HepG2 (cell line): ENCODE data around the gene GNAS-AS1. TPM values are rescaled to one million over a fixed set of nuclear protein-coding genes. Genes with fewer than 3 reads are reported as not detected.

Experiments
- ATAC-seq: fragments of 200-7000 bp; cut with Tn5 transposase; 3 replicates; pipeline ENCODE4 v1.9.1; 2020; ENCODE audit warnings: mild to moderate bottlenecking, moderate library complexity
- BruUV-seq: library from RNA; stranded (reverse); fragments of 400-500 nt; replicated peaks from 2 replicates; lab custom pipeline; 2021; lab: Mats Ljungman, UMichigan
- CTCF ChIA-PET: fragments of 300-600 bp; formaldehyde crosslinking; extraction: SDS; loops from one replicate; lab custom pipeline; 2021; ENCODE audit warnings: low total read pairs, inconsistent platforms, low intra/inter-chr PET ratio; lab: Yijun Ruan, JAX
- POLR2A ChIA-PET: fragments of 350-600 bp; sonication (Branson Sonifier 250); formaldehyde crosslinking; loops from one replicate; lab custom pipeline; 2020; ENCODE audit warnings: antibody characterized with exemption, inconsistent platforms; lab: Yijun Ruan, JAX
- DNase-seq: peaks from one replicate; pipeline ENCODE4 v3.0.0-alpha.2; 2015; ENCODE audit warnings: low spot score
- FAIRE-seq: peaks from 3 replicates; lab custom pipeline; 2011; peaks lifted over from hg19 to GRCh38; lab: Jason Lieb, UNC
- H2AFZ ChIP-seq: one replicate; pipeline ENCODE4 v1.6.1; 2011; ENCODE audit warnings: low read length, inconsistent platforms
- H3K27ac ChIP-seq: fragments of 300-600 bp; 3 replicates; pipeline ENCODE4 v1.8.0; 2011; ENCODE audit warnings: mixed run types, mild to moderate bottlenecking, mixed read lengths, low read length, inconsistent platforms; ENCODE audit not compliant: insufficient read depth; ENCODE audit errors: extremely low read length
- H3K27me3 ChIP-seq, 2 experiments: fragments of 200-600 bp in 1 of 2; 2 replicates in 1 of 2; 3 replicates in 1 of 2; pipeline versions ENCODE4 v1.6.0 to v1.8.0; 2011; ENCODE audit warnings: low read length in 2 of 2, mild to moderate bottlenecking in 2 of 2, moderate library complexity in 2 of 2, inconsistent platforms in 1 of 2; ENCODE audit not compliant: insufficient read depth in 2 of 2, control insufficient read depth in 1 of 2
- H3K36me3 ChIP-seq, 2 experiments: fragments of 200-600 bp in 1 of 2; replicated peaks in 1 of 2; 2 replicates in 1 of 2; 3 replicates in 1 of 2; pipeline versions ENCODE4 v1.5.1 to v1.8.0; 2011; ENCODE audit warnings: low read length in 2 of 2, inconsistent platforms in 1 of 2; ENCODE audit not compliant: insufficient read depth in 2 of 2, control insufficient read depth in 1 of 2
- H3K4me1 ChIP-seq: 2 replicates; pipeline ENCODE4 v1.5.1; 2012; ENCODE audit warnings: low read length, inconsistent platforms; ENCODE audit not compliant: insufficient read depth
- H3K4me2 ChIP-seq: 2 replicates; pipeline ENCODE4 v1.6.0; 2011; ENCODE audit warnings: low read depth, low read length, inconsistent platforms
- H3K4me3 ChIP-seq, 3 experiments: fragments of 200-600 bp in 1 of 3; sonication (generic), shearing (Covaris generic) in 1 of 3; replicated peaks in 1 of 3; 2 replicates each; pipeline ENCODE4 v1.5.1; 2011 to 2016; ENCODE audit warnings: low read length in 3 of 3, inconsistent platforms in 2 of 3, low read depth in 2 of 3, mild to moderate bottlenecking in 2 of 3, control low read depth in 1 of 3, mixed read lengths in 1 of 3; ENCODE audit not compliant: insufficient read depth in 1 of 3
- H3K79me2 ChIP-seq: one replicate; pipeline ENCODE4 v1.6.1; 2011; ENCODE audit warnings: low read length, inconsistent platforms; ENCODE audit not compliant: insufficient read depth
- H3K9ac ChIP-seq: 2 replicates; pipeline ENCODE4 v1.6.0; 2011; ENCODE audit warnings: mild to moderate bottlenecking, low read depth, low read length, inconsistent platforms; ENCODE audit not compliant: insufficient read depth
- H3K9me3 ChIP-seq: 2 replicates; pipeline ENCODE4 v1.5.1; 2012; ENCODE audit warnings: mild to moderate bottlenecking, low read length
- H4K20me1 ChIP-seq: 2 replicates; pipeline ENCODE4 v1.6.0; 2011; ENCODE audit warnings: inconsistent platforms, mild to moderate bottlenecking, low read length, moderate library complexity; ENCODE audit not compliant: insufficient read depth
- ELF1 ChIP-seq: sonication (generic); formaldehyde crosslinking; IDR thresholded peaks from 2 replicates; pipeline ENCODE4 v1.4.0; 2020; ENCODE audit warnings: missing genetic modification reagents
- HIVEP1 ChIP-seq: sonication (generic); formaldehyde crosslinking; IDR thresholded peaks from 2 replicates; pipeline ENCODE4 v1.4.0; 2020; ENCODE audit warnings: mild to moderate bottlenecking, missing genetic modification reagents
- KDM6A ChIP-seq: IDR thresholded peaks from 2 replicates; pipeline ENCODE4 v1.6.1; 2016; ENCODE audit warnings: low read depth
- KLF12 ChIP-seq: sonication (generic); formaldehyde crosslinking; IDR thresholded peaks from 2 replicates; pipeline ENCODE4 v1.4.0; 2020; ENCODE audit warnings: missing genetic modification reagents, borderline replicate concordance
- NPAS2 ChIP-seq: sonication (generic); formaldehyde crosslinking; IDR thresholded peaks from 2 replicates; pipeline ENCODE4 v1.8.0; 2022; ENCODE audit warnings: mild to moderate bottlenecking, missing genetic modification reagents, borderline replicate concordance
- NR2F1 ChIP-seq, 2 experiments: fragments of 450-650 bp in 1 of 2; formaldehyde crosslinking in 1 of 2; IDR thresholded peaks; 2 replicates each; pipeline versions ENCODE4 v1.5.0 to v1.6.1; 2016 to 2020; ENCODE audit warnings: mild to moderate bottlenecking in 1 of 2, missing compliant biosample characterization in 1 of 2, missing genetic modification reagents in 1 of 2, moderate library complexity in 1 of 2
- RFX5 ChIP-seq: IDR thresholded peaks from 2 replicates; pipeline ENCODE4 v1.6.1; 2011; ENCODE audit warnings: low read depth, low read length, improper control_type of control experiment
- SKI ChIP-seq: fragments of 450-650 bp; IDR thresholded peaks from one replicate; pipeline ENCODE4 v1.6.1; 2018; ENCODE audit warnings: mild to moderate bottlenecking; ENCODE audit not compliant: partially characterized antibody
- SNAPC2 ChIP-seq: sonication (generic); formaldehyde crosslinking; IDR thresholded peaks from 2 replicates; pipeline ENCODE4 v1.8.1; 2022; ENCODE audit warnings: mild to moderate bottlenecking, missing genetic modification reagents
- ZKSCAN1 ChIP-seq: fragments of 150-350 bp; IDR thresholded peaks from 2 replicates; pipeline ENCODE4 v1.6.1; 2014; ENCODE audit warnings: low read length
- ZNF496 ChIP-seq: sonication (generic); formaldehyde crosslinking; IDR thresholded peaks from 2 replicates; pipeline ENCODE4 v1.8.1; 2023; ENCODE audit warnings: mild to moderate bottlenecking, moderate library complexity, missing genetic modification reagents; ENCODE audit not compliant: insufficient replicate concordance
- ZNF543 ChIP-seq: sonication (generic); formaldehyde crosslinking; IDR thresholded peaks from 2 replicates; pipeline ENCODE4 v1.4.0; 2020; ENCODE audit warnings: mild to moderate bottlenecking, missing genetic modification reagents
- ZSCAN20 ChIP-seq: sonication (generic); formaldehyde crosslinking; IDR thresholded peaks from 2 replicates; pipeline ENCODE4 v1.4.0; 2020; ENCODE audit warnings: missing genetic modification reagents, mild to moderate bottlenecking, borderline replicate concordance
- WGBS: methylation state at CpG from one replicate; pipeline ENCODE4 v1.1.6; 2017; ENCODE audit warnings: low lambda C conversion rate; 5-methylcytosine and 5-hydroxymethylcytosine counted together
- in situ Hi-C: cut with HindIII; loops from 2 replicates; pipeline ENCODE4 v1.10.0; 2017; ENCODE audit warnings: low pct_unique_long_range_greater_than_20kb; ENCODE audit not compliant: extremely low pct_ligation_motif_present
- intact Hi-C: fragments of 100-400 bp; cut with micrococcal nuclease; formaldehyde crosslinking; loops from one replicate; pipeline ENCODE4 v1.10.0; 2022; ENCODE audit not compliant: unreplicated experiment
- polyA plus RNA-seq, 8 experiments: library from polyadenylated mRNA; depleted of rRNA in 3 of 8; stranded (reverse) in 7 of 8; unstranded in 1 of 8; fragments of >200 nt; fragmentation: Illumina TruSeq in 4 of 8; extraction: Trizol in 4 of 8; gene quantifications; 2 replicates each; pipeline versions ENCODE4 v1.2.1 to v1.2.3, GENCODE V29; 2011 to 2016; ENCODE audit warnings: low read depth in 4 of 8, missing spikeins in 1 of 8, mixed read lengths in 1 of 8; ENCODE audit not compliant: insufficient read depth in 1 of 8
- total RNA-seq, 5 experiments: library from RNA; depleted of rRNA; stranded (reverse); fragments of >200 nt; fragmentation: Illumina TruSeq; extraction: Trizol; gene quantifications; 2 replicates each; pipeline ENCODE4 v1.2.3, GENCODE V29; 2016; ENCODE audit warnings: low read depth in 1 of 5
- TF ChIP-seq, protein P1 (sequence below): IDR thresholded peaks from 2 replicates; pipeline ENCODE4 v1.6.1; 2018; ENCODE audit warnings: missing genetic modification reagents, mild to moderate bottlenecking, missing compliant biosample characterization
- TF ChIP-seq, protein P2 (sequence below): sonication (generic); formaldehyde crosslinking; IDR thresholded peaks from 2 replicates; pipeline ENCODE4 v1.4.0; 2020; ENCODE audit warnings: missing genetic modification reagents

Gene GNAS-AS1
- total and polyA plus RNA-seq, 2 of the 13 experiments (the other 11 are each of a cell fraction or from before 2014, with no cell fraction given), result not detected

DNA sequence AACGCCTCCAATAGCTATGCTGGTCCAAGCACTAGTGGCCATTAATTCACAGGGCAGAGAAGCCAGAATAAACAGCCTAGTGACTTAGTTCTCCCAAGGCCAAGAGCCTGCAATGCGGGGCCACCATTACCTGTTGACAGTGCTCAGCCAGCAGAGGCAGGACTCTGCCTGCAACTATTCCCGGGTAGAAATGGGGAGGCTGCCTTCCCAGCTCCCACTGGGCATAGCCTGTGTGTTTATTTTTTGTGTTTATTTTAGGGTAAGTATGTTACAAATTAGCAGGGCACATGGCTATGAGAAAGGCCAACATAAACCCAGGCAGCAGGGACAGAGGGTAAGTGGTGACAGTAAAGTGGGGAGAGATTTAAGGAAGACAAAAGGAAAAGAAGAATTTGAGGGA lies 5.0 kb downstream of the GNAS-AS1 start (continued):
- TF ChIP-seq ZKSCAN1 (no peak), SKI (no peak), SNAPC2 (CRISPR knock-in tag) (no peak), NPAS2 (CRISPR knock-in tag) (no peak), RFX5 (no peak), HIVEP1 (CRISPR knock-in tag) (no peak)
- TF ChIP-seq, protein P1, sequence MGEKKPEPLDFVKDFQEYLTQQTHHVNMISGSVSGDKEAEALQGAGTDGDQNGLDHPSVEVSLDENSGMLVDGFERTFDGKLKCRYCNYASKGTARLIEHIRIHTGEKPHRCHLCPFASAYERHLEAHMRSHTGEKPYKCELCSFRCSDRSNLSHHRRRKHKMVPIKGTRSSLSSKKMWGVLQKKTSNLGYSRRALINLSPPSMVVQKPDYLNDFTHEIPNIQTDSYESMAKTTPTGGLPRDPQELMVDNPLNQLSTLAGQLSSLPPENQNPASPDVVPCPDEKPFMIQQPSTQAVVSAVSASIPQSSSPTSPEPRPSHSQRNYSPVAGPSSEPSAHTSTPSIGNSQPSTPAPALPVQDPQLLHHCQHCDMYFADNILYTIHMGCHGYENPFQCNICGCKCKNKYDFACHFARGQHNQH (CRISPR knock-in tag), result no peak

DNA sequence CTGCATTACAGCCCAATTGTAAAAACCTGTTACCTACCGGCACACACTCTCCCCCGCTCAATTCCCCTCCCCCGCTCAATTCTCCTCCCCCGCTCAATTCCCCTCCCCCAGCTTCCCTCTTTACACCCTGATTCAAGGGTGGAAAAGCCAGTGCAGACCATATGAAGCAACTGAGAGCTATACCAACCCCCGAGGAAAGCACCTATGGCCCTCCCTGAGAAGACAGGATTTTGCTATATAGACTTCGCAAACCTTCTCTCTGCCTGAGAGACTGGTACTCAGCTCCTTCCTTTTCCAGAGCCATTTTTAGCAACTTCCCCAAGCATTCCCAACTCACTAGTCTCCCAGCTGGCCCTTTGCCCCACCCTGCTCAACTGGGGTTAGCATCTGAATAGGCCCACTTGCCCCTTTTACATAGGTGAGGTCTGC lies 7.6 kb downstream of the GNAS-AS1 start:
- H3K27me3 ChIP-seq, result peaks cover 4 to 78% of the 10 kb centered on the region in 2 experiments; a peak in 4 of 5 replicates
- CTCF ChIA-PET, result no interaction called here
- H3K4me2 ChIP-seq, result no peak overlapping the region
- no peaks in the 10 kb centered on the region for H3K4me1 ChIP-seq
- BruUV-seq, result no TSS peak
- H3K79me2 ChIP-seq, result no peaks in the 10 kb centered on the region
- no peaks in the 10 kb centered on the region for H3K9me3 ChIP-seq
- no peak for FAIRE-seq
- POLR2A ChIA-PET, result no interaction called here
- H3K36me3 ChIP-seq, result no peaks in the 10 kb centered on the region
- no peak overlapping the region for H3K9ac ChIP-seq
- intact Hi-C loops (loop anchor here (5.0 kb wide), 1 partner anchor 1354 kb away; no protein-coding TSS in a partner anchor), in situ Hi-C loops (loop anchor here (10.0 kb wide), 2 partner anchors 358 to 608 kb away; no protein-coding TSS in a partner anchor)
- no peak for DNase-seq
- TF ChIP-seq KDM6A (CRISPR knock-in tag), result no peak
- no peak for TF ChIP-seq KLF12 (CRISPR knock-in tag)
- TF ChIP-seq, protein P2, sequence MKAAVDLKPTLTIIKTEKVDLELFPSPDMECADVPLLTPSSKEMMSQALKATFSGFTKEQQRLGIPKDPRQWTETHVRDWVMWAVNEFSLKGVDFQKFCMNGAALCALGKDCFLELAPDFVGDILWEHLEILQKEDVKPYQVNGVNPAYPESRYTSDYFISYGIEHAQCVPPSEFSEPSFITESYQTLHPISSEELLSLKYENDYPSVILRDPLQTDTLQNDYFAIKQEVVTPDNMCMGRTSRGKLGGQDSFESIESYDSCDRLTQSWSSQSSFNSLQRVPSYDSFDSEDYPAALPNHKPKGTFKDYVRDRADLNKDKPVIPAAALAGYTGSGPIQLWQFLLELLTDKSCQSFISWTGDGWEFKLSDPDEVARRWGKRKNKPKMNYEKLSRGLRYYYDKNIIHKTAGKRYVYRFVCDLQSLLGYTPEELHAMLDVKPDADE (CRISPR knock-in tag), result no peak
- TF ChIP-seq ZNF543 (CRISPR knock-in tag), result no peak
- no peak for TF ChIP-seq ZSCAN20
- TF ChIP-seq ZNF496 (CRISPR knock-in tag), result no peak
- no peak for TF ChIP-seq NR2F1 (CRISPR knock-in tag; IDR thresholded peaks at IDR 0.05)
- TF ChIP-seq RFX5, result no peak
- no peak for TF ChIP-seq ELF1 (CRISPR knock-in tag)
- WGBS, result 50% methylated on average over 6 of the region's 6 CpGs
- ATAC-seq, result no peak
- no peak overlapping the region for H3K27ac ChIP-seq
- H2AFZ ChIP-seq, result no peak overlapping the region
- no peak overlapping the region for H3K4me3 ChIP-seq
- H4K20me1 ChIP-seq, result no peaks in the 10 kb centered on the region
